Measurements from ENCODE around the gene SRA1.

- TF ChIP-seq, protein P1, sequence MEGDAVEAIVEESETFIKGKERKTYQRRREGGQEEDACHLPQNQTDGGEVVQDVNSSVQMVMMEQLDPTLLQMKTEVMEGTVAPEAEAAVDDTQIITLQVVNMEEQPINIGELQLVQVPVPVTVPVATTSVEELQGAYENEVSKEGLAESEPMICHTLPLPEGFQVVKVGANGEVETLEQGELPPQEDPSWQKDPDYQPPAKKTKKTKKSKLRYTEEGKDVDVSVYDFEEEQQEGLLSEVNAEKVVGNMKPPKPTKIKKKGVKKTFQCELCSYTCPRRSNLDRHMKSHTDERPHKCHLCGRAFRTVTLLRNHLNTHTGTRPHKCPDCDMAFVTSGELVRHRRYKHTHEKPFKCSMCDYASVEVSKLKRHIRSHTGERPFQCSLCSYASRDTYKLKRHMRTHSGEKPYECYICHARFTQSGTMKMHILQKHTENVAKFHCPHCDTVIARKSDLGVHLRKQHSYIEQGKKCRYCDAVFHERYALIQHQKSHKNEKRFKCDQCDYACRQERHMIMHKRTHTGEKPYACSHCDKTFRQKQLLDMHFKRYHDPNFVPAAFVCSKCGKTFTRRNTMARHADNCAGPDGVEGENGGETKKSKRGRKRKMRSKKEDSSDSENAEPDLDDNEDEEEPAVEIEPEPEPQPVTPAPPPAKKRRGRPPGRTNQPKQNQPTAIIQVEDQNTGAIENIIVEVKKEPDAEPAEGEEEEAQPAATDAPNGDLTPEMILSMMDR (IDR thresholded peaks at IDR 0.05): no peak
- no peak for TF ChIP-seq POLR2A (IDR thresholded peaks at IDR 0.05)
- no peak for TF ChIP-seq POLR2AphosphoS5 (IDR thresholded peaks at IDR 0.05)
- TF ChIP-seq EP300 (IDR thresholded peaks at IDR 0.05): no peak
These were observed 4.7 kb upstream of the SRA1 start for GRCh38 chr5:140561753-140562523.
